ENCODE results near the gene SLC26A11. TPM values are rescaled to one million over a fixed set of nuclear protein-coding genes. Genes with fewer than 3 reads are reported as not detected.

Gene SLC26A11
- total RNA-seq, 4 donors from 2014 or later: 14.1 to 38.9 (median 26.5) TPM

- WGBS: 91% methylated on average over 18 of the region's 18 CpGs
- H3K27ac ChIP-seq: no peak overlapping the region
- H3K4me3 ChIP-seq: no peak overlapping the region
- no peaks in the 10 kb centered on the region for H3K27me3 ChIP-seq
- H3K4me1 ChIP-seq: peaks cover 27% of the 10 kb centered on the region
- TF ChIP-seq POLR2AphosphoS5 (IDR thresholded peaks at IDR 0.05): no peak
- no peak for TF ChIP-seq CTCF (IDR thresholded peaks at IDR 0.05)
- no peak for TF ChIP-seq POLR2A (IDR thresholded peaks at IDR 0.05)
- TF ChIP-seq EP300 (IDR thresholded peaks at IDR 0.05): no peak
- no peak for DNase-seq (ENCODE audit: low spot score in 2 of 2)
- no peaks in the 10 kb centered on the region for H3K9me3 ChIP-seq
- H3K36me3 ChIP-seq: peaks cover 19% of the 10 kb centered on the region
These were observed 2.3 kb downstream of the SLC26A11 start for GRCh38 chr17:80222376-80223141.

GRCh38 chr17:80223142-80223815, 3.1 kb downstream of the SLC26A11 start:
- TF ChIP-seq POLR2A (IDR thresholded peaks at IDR 0.05) (no peak), POLR2AphosphoS5 (IDR thresholded peaks at IDR 0.05) (no peak), EP300 (IDR thresholded peaks at IDR 0.05) (no peak)
- H3K36me3 ChIP-seq: peaks cover 21% of the 10 kb centered on the region
- no peak overlapping the region for H3K4me3 ChIP-seq
- H3K27me3 ChIP-seq: no peaks in the 10 kb centered on the region
- H3K9me3 ChIP-seq: no peaks in the 10 kb centered on the region
- H3K4me1 ChIP-seq: peaks cover 24% of the 10 kb centered on the region
- no peak for DNase-seq (ENCODE audit: low spot score in 2 of 2)
- WGBS: 90% methylated on average over 15 of the region's 18 CpGs
- no peak overlapping the region for H3K27ac ChIP-seq

GRCh38 chr17:80223838-80224497, 3.7 kb downstream of the SLC26A11 start:
- no peak overlapping the region for H3K4me3 ChIP-seq
- peaks cover 19% of the 10 kb centered on the region for H3K4me1 ChIP-seq
- 76% methylated on average over 11 of the region's 11 CpGs for WGBS
- H3K9me3 ChIP-seq: no peaks in the 10 kb centered on the region
- no peak overlapping the region for H3K27ac ChIP-seq
- TF ChIP-seq CTCF (IDR thresholded peaks at IDR 0.05) (no peak), POLR2A (IDR thresholded peaks at IDR 0.05) (no peak), POLR2AphosphoS5 (IDR thresholded peaks at IDR 0.05) (no peak), EP300 (IDR thresholded peaks at IDR 0.05) (no peak)
- no peak for DNase-seq (ENCODE audit: low spot score in 2 of 2)
- H3K27me3 ChIP-seq: no peaks in the 10 kb centered on the region
- peaks cover 28% of the 10 kb centered on the region for H3K36me3 ChIP-seq

GRCh38 chr17:80224683-80225082, 4.5 kb downstream of the SLC26A11 start:
- Histone ChIP-seq H3K36me3 (peaks cover 28% of the 10 kb centered on the region), H3K27me3 (no peaks in the 10 kb centered on the region), H3K9me3 (no peaks in the 10 kb centered on the region), H3K4me1 (peaks cover 11% of the 10 kb centered on the region), H3K27ac (no peak overlapping the region), H3K4me3 (no peak overlapping the region)
- WGBS: 82% methylated on average over 5 of the region's 6 CpGs
- no peak for DNase-seq (ENCODE audit: low spot score in 2 of 2)
- no peak for TF ChIP-seq CTCF (IDR thresholded peaks at IDR 0.05)
- TF ChIP-seq POLR2A (IDR thresholded peaks at IDR 0.05): no peak
- TF ChIP-seq EP300 (IDR thresholded peaks at IDR 0.05): no peak
- no peak for TF ChIP-seq POLR2AphosphoS5 (IDR thresholded peaks at IDR 0.05)

- Histone ChIP-seq H3K27ac (no peak overlapping the region), H3K4me1 (peaks cover 11% of the 10 kb centered on the region), H3K4me3 (no peak overlapping the region), H3K27me3 (no peaks in the 10 kb centered on the region), H3K36me3 (peaks cover 28% of the 10 kb centered on the region), H3K9me3 (no peaks in the 10 kb centered on the region)
- WGBS: 89% methylated on average over 6 of the region's 6 CpGs
- no peak for DNase-seq (ENCODE audit: low spot score in 2 of 2)
- TF ChIP-seq POLR2AphosphoS5 (IDR thresholded peaks at IDR 0.05) (no peak), POLR2A (IDR thresholded peaks at IDR 0.05) (no peak), EP300 (IDR thresholded peaks at IDR 0.05) (no peak), CTCF (IDR thresholded peaks at IDR 0.05) (no peak)
These were observed 5.0 kb downstream of the SLC26A11 start for GRCh38 chr17:80225230-80225629.
